HG03432 (cell line): ENCODE data around the gene USP20.
A peak's percentile ranks its signal among the peaks of the same experiment; 100 is the strongest.

ENCODE experiments used
- ATAC-seq: cut with Tn5 transposase; IDR thresholded peaks from one replicate; pipeline ENCODE4 v1.9.1; 2021; ENCODE audit warnings: mild to moderate bottlenecking, moderate library complexity; ENCODE audit not compliant: unreplicated experiment

The USP20 gene

GRCh38 chr9:129874261-129875101, 39.2 kb downstream of the USP20 start:
- ATAC-seq = no peak

DNA sequence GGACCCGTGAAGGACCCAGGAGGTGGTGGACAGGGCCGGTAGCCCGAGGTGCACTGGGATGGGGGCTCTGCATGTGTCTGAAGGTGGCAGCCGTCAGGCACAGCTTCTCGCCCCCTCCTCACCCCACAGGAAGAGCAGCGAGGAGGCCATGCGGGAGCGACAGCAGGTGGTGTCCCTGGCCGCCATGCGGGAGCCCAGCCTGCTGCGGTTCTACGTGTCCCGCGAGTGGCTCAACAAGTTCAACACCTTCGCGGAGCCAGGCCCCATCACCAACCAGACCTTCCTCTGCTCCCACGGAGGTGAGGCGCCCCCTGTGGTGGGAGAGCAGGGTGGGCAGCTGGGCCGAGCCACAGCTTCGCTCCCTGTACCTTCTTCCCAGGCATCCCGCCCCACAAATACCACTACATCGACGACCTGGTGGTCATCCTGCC, 39.9 kb downstream of the USP20 start:
- ATAC-seq = no peak

DNA sequence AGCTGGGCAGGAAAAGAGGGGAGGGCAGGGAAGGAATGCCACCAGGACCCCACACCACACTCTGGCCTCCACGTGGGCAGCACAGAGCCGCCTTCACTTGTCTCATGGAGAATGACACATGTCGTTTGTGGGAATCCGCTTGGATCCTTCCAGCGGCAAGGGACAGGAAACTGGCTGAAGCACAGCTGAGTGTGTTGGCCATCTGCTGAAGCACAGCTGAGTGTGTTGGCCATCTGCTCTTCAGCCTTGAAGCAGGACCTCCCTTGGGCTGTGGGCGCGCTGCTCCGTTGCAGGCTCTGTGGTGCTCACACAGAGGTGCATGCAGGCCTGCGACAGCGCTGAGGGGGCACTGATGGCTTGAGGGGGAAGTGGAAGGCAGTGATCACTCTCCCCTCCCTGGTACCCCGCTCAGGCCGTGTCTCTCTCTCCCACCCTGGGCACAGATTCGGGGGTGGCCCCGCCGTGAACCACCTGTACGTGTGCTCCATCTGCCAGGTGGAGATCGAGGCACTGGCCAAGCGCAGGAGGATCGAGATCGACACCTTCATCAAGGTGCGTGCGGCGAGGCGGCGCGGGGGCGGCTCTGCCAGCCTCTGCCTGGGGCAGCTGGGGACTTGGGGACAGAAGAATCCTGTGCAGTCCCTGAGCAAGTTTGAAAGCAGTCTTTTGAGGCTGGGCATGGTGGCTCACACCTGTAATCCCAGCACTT, 40.6 kb downstream of the USP20 start:
- ATAC-seq = no peak

DNA sequence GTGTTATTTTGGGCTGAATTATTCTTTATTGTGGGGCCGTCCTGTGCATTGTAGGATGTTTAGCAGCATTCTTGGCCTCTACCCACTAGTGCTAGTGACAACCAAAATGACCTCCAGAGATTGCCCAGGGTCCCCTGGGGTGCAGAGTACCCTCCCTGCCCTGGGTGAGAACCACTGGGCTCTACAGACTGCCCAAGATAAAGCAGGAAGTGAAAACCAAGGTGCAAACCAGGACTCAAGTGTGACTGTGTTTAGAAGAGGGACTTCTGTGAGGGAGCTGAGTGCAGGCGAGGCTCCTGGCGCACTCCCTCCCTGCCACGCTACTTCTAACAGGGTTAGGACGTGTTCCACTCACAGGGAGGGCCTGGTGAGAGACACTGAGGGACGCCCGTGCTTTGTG, 41.6 kb downstream of the USP20 start:
- ATAC-seq = no peak

- ATAC-seq = no peak
These were observed 43.0 kb downstream of the USP20 start for GRCh38 chr9:129878291-129878690.

GRCh38 chr9:129879103-129879699, 43.9 kb downstream of the USP20 start:
- ATAC-seq = no peak

DNA sequence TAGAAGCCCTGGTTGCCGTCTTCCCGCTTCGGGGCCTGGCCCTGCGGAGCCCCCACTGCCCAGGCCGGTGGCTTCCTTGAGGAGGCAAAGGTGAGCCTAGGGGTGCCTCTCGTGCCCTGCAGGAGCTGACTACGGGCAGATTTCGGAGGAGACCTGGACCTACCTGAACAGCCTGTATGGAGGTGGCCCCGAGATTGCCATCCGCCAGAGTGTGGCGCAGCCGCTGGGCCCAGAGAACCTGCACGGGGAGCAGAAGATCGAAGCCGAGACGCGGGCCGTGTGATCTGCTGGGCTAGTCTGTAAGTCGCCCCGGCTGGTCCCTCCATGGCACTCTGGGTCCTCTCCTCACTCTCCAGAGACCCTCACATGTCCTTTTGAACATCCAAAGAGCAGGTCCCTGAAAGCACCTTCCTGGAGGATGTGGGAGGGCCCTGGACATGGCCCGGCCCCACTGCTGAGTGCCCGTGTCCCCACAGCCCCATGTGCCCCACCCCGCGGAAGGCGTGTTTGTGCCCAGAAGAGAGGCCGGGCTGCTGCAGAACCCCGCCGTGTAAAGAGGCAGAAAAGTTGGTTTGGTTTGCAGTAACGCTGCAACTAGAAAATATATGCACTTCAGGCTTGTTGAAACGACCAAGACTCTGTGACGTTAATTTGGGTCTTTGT, 44.9 kb downstream of the USP20 start:
- no peak for ATAC-seq

GRCh38 chr9:129880654-129881546, 45.6 kb downstream of the USP20 start:
- ATAC-seq = no peak

- ATAC-seq = no peak
These were observed 46.5 kb downstream of the USP20 start for GRCh38 chr9:129881547-129882324.

GRCh38 chr9:129884220-129885017, 49.2 kb downstream of the USP20 start:
- peak; percentile 46 for ATAC-seq

DNA sequence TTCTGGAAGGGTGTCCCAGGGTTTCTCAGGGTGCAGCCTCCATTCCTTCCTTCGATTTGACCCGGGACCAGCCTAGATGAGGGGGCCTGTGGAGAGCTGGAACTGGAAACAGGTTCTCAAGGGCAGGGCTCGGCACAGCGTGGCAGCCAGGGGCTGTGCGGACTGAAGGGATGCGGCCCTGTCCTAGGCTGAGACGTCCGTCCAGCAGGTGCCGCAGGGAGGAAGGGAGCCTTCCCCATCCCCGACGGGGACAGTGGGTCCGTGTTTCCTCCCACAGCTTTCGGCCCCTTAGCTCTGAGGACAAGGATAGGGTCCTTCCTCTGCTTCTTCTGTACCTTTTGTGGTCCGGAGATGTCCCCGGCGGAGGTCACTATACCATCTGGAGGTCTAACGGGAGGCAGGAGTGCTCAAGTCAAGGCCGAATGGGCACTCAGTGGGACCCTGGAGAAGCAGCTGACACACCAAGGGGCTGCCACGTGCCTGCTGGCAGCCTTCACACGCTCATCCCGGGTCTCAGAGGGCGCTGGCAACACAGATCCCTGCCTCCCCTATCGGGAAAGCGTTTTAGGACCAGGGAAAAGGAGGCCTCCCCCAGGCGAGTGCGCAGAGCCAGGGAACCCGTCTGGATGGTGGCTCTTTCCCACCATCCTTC, 49.9 kb downstream of the USP20 start:
- no peak for ATAC-seq

GRCh38 chr9:129885670-129886106, 50.4 kb downstream of the USP20 start:
- ATAC-seq = peak; percentile 34

- no peak for ATAC-seq
These were observed 51.2 kb downstream of the USP20 start for GRCh38 chr9:129886226-129887174.

DNA sequence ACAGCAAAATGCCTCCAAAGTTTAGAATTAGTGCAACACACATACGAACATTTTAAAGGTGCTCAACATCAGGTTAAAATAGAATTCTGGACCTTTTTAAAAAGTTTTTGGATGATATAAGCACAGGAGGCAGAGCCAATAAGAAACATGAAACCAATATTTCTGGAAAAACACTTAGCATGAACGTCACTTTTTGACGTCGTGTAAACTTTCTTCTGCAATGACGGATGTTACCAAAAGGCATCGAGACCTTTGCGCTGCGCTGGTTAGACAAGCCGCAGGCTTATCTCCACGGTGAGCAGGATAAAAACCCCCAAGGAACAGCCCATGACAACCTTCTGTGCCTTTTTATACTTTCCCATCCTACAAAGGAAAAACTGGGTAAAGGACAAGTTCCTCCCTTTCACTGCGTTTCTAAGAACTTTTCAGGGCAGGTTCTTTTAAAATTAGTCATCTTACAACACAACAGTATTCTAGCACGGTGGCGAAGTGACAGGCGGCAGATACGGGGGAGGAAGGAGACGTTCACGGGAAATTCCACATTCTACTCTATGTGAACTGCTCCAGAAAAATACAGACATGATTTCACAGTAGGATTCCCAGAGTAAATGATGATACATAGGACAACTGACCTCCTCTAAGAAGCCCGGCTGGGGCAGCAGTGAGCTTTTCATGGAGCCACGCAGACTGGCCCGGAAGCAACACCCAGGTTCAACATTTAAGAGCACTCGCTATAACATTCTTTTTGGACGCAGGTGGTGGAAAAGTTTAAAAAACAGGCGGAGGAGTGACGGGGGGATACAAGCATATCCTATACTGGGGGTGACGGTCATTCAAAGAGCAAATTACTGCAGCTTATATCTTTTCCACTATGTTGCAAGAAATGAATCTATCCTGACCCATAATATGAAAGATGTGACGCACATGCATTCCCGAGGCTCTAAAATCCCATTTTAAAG, 52.4 kb downstream of the USP20 start:
- no peak for ATAC-seq

- peak; percentile 61 for ATAC-seq
These were observed 53.2 kb downstream of the USP20 start for GRCh38 chr9:129888293-129889121.
